ENCODE measurements around the gene TRPM3.

DNA sequence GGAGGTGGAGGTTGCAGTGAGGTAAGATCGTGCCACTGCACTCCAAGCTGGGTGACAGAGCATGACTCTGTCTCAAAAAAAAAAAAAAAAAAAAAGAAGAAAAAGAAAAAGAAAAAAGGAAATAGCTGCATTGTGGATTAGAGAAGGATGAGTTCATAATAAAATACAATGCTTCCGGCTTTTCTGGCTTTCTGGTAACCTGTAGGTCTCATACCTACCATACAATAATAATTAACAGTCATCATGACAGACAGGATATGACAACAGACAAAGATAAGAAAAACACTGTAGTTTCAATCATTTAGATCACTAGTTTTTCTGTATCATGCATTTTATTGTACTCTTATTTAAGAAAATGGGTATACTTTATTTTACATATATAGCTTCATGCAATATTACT lies 40.7 kb upstream of the TRPM3 start:
- TF ChIP-seq CTCF (IDR thresholded peaks at IDR 0.05) (no peak), POLR2A (IDR thresholded peaks at IDR 0.05) (no peak)

Data from adrenal gland (tissue), 5 donors.